ENCODE measurements around the gene CMTM1. TPM values are rescaled to one million over a fixed set of nuclear protein-coding genes. Genes with fewer than 3 reads are reported as not detected.

Gene CMTM1
- total RNA-seq, 1 experiment from 2014 or later, result 7.1 TPM

DNA sequence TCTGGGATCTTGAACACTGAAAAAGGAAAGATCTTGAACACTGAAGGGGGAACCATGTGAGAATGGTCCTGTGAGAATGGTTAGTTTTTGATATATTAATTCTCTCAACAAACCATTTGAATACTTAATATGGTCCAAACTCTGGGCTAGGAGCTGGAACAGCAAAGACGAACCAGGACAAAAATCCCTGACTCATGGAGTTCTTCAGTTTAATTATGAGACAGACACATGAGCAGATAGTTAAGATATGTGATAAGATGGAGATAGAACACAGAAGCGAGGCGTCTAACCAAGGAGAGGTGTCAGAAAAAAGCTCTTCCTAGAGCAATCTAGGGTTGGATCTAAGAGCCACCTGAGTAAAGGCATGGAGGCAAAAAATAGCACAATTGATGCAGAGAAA is 12.2 kb upstream of the CMTM1 start:
- in situ Hi-C loops (cut with HindIII; ENCODE audit: low pct_unique_long_range_greater_than_20kb, low sequenced_read_pairs), result no loop called here
- POLR2A ChIA-PET, result no interaction called here

DNA sequence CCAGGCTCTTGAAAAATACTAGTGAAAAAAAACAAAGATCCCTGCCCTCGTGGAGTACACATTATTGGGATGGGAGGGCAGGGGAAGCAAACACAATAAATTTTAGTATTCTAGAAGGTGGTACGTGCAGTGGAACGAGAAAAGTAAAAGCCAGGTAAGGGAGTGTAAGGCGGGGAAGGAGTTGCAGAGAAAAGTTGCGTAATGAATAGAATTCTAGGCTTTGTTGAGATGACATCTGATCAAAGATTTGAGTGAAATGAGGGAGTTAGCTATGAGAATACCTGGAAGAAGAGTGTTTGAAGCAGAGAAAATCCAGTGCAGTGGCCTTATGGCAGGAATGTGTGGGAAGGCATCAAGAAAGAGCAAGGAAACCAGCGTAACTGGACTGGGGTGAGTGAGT is 11.7 kb upstream of the CMTM1 start:
- DNase-seq (ENCODE audit: low read depth, low spot score) (no peak), ATAC-seq (no peak)
- H3K9me3 ChIP-seq (ENCODE audit: control insufficient read depth, insufficient read depth, low read depth, low read length), result no peaks in the 10 kb centered on the region
- H3K27ac ChIP-seq (ENCODE audit: low read length), result no peak overlapping the region
- BruUV-seq (replicated peaks), result no TSS peak
- peaks cover 31% of the 10 kb centered on the region for H3K4me1 ChIP-seq (ENCODE audit: control insufficient read depth, insufficient read depth, low read length)
- peaks cover 6% of the 10 kb centered on the region for H3K36me3 ChIP-seq (ENCODE audit: control insufficient read depth, insufficient read depth, low read length)
- in situ Hi-C loops (cut with HindIII; ENCODE audit: low pct_unique_long_range_greater_than_20kb, low sequenced_read_pairs) (no loop called here), intact Hi-C loops (cut with micrococcal nuclease; ENCODE audit: unreplicated experiment) (no loop called here)
- POLR2A ChIA-PET, result no interaction called here
- CTCF ChIA-PET, result no interaction called here
- no peaks in the 10 kb centered on the region for H3K27me3 ChIP-seq (ENCODE audit: control insufficient read depth, insufficient read depth, low read length)
- H3K4me3 ChIP-seq (ENCODE audit: low read depth in 2 of 2, low read length in 2 of 2), result no peak overlapping the region
- TF ChIP-seq SIN3A (IDR thresholded peaks at IDR 0.05; ENCODE audit: borderline replicate concordance, insufficient read depth, low read depth, low read length) (no peak), POLR2AphosphoS5 (IDR thresholded peaks at IDR 0.05; ENCODE audit: low read depth, low read length) (no peak), TCF7L2 (IDR thresholded peaks at IDR 0.05; ENCODE audit: low read depth, low read length) (no peak)
- TF ChIP-seq, protein P1, sequence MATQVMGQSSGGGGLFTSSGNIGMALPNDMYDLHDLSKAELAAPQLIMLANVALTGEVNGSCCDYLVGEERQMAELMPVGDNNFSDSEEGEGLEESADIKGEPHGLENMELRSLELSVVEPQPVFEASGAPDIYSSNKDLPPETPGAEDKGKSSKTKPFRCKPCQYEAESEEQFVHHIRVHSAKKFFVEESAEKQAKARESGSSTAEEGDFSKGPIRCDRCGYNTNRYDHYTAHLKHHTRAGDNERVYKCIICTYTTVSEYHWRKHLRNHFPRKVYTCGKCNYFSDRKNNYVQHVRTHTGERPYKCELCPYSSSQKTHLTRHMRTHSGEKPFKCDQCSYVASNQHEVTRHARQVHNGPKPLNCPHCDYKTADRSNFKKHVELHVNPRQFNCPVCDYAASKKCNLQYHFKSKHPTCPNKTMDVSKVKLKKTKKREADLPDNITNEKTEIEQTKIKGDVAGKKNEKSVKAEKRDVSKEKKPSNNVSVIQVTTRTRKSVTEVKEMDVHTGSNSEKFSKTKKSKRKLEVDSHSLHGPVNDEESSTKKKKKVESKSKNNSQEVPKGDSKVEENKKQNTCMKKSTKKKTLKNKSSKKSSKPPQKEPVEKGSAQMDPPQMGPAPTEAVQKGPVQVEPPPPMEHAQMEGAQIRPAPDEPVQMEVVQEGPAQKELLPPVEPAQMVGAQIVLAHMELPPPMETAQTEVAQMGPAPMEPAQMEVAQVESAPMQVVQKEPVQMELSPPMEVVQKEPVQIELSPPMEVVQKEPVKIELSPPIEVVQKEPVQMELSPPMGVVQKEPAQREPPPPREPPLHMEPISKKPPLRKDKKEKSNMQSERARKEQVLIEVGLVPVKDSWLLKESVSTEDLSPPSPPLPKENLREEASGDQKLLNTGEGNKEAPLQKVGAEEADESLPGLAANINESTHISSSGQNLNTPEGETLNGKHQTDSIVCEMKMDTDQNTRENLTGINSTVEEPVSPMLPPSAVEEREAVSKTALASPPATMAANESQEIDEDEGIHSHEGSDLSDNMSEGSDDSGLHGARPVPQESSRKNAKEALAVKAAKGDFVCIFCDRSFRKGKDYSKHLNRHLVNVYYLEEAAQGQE (IDR thresholded peaks at IDR 0.05; ENCODE audit: insufficient read depth in 1 of 2, low read depth in 2 of 2, low read length in 1 of 2), result no peak
- TF ChIP-seq, protein P2, sequence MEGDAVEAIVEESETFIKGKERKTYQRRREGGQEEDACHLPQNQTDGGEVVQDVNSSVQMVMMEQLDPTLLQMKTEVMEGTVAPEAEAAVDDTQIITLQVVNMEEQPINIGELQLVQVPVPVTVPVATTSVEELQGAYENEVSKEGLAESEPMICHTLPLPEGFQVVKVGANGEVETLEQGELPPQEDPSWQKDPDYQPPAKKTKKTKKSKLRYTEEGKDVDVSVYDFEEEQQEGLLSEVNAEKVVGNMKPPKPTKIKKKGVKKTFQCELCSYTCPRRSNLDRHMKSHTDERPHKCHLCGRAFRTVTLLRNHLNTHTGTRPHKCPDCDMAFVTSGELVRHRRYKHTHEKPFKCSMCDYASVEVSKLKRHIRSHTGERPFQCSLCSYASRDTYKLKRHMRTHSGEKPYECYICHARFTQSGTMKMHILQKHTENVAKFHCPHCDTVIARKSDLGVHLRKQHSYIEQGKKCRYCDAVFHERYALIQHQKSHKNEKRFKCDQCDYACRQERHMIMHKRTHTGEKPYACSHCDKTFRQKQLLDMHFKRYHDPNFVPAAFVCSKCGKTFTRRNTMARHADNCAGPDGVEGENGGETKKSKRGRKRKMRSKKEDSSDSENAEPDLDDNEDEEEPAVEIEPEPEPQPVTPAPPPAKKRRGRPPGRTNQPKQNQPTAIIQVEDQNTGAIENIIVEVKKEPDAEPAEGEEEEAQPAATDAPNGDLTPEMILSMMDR (IDR thresholded peaks at IDR 0.05), result no peak

More for the DNA sequence above, 12.2 kb upstream of the CMTM1 start:
- Histone ChIP-seq H3K27me3 (ENCODE audit: control insufficient read depth, insufficient read depth, low read length) (no peaks in the 10 kb centered on the region), H3K27ac (ENCODE audit: low read length) (peak overlapping the region; percentile 96; the same call in 1 of the 2 replicates), H3K4me1 (ENCODE audit: control insufficient read depth, insufficient read depth, low read length) (peaks cover 34% of the 10 kb centered on the region), H3K9me3 (ENCODE audit: control insufficient read depth, insufficient read depth, low read depth, low read length) (no peaks in the 10 kb centered on the region), H3K4me3 (ENCODE audit: low read depth in 2 of 2, low read length in 2 of 2) (peak overlapping the region; percentile 75 to 86; a peak in 3 of 4 replicates), H3K36me3 (ENCODE audit: control insufficient read depth, insufficient read depth, low read length) (peaks cover 6% of the 10 kb centered on the region)
- DNase-seq (ENCODE audit: low read depth, low spot score) (no peak), ATAC-seq (no peak)
- no TSS peak for BruUV-seq (replicated peaks)
- CTCF ChIA-PET, result no interaction called here
- intact Hi-C loops (cut with micrococcal nuclease; ENCODE audit: unreplicated experiment), result no loop called here
- TF ChIP-seq, protein P2 (IDR thresholded peaks at IDR 0.05), result no peak
- TF ChIP-seq POLR2AphosphoS5 (IDR thresholded peaks at IDR 0.05; ENCODE audit: low read depth, low read length) (no peak), SIN3A (IDR thresholded peaks at IDR 0.05; ENCODE audit: borderline replicate concordance, insufficient read depth, low read depth, low read length) (no peak), TCF7L2 (IDR thresholded peaks at IDR 0.05; ENCODE audit: low read depth, low read length) (no peak)
- TF ChIP-seq, protein P1 (IDR thresholded peaks at IDR 0.05; ENCODE audit: insufficient read depth in 1 of 2, low read depth in 2 of 2, low read length in 1 of 2), result no peak

Measured in Panc1 (cell line).